Smooth muscle cell (in vitro differentiated cells): ENCODE measurements around the gene FAM184B. TPM values are rescaled to one million over a fixed set of nuclear protein-coding genes. Genes with fewer than 3 reads are reported as not detected.

Source experiments
- DNase-seq: peaks from one replicate; lab custom pipeline; 2025; ENCODE audit not compliant: unreplicated experiment; lab: John Stamatoyannopoulos, UW
- H2AFZ ChIP-seq: fragments of 200-600 bp; sonication (generic); 2 replicates; pipeline ENCODE4 v1.6.0; 2016; ENCODE audit warnings: antibody characterized with exemption, low read depth, mild to moderate bottlenecking
- H3F3A ChIP-seq: fragments of 200-600 bp; sonication (generic); 2 replicates; pipeline ENCODE4 v1.6.0; 2017; ENCODE audit warnings: antibody characterized with exemption, low read depth
- H3K27ac ChIP-seq: fragments of 200-600 bp; sonication (generic); 2 replicates; pipeline ENCODE4 v1.5.1; 2016; ENCODE audit warnings: low read depth, mild to moderate bottlenecking
- H3K27me3 ChIP-seq: fragments of 200-600 bp; sonication (generic); 2 replicates; pipeline ENCODE4 v1.6.1; 2016; ENCODE audit warnings: low read depth, mild to moderate bottlenecking
- H3K36me3 ChIP-seq: fragments of 200-600 bp; sonication (generic); 2 replicates; pipeline ENCODE4 v1.5.1; 2016; ENCODE audit warnings: low read depth
- H3K4me1 ChIP-seq: fragments of 200-600 bp; sonication (generic); 2 replicates; pipeline ENCODE4 v1.5.1; 2016; ENCODE audit warnings: low read depth
- H3K4me2 ChIP-seq: fragments of 200-600 bp; sonication (generic); 2 replicates; pipeline ENCODE4 v1.6.0; 2016; ENCODE audit warnings: mild to moderate bottlenecking
- H3K4me3 ChIP-seq: fragments of 200-600 bp; sonication (generic); 2 replicates; pipeline ENCODE4 v1.5.1; 2016; ENCODE audit warnings: mild to moderate bottlenecking
- H3K79me2 ChIP-seq: fragments of 200-600 bp; sonication (generic); 2 replicates; pipeline ENCODE4 v1.6.0; 2016; ENCODE audit warnings: low read depth, mild to moderate bottlenecking
- H3K9ac ChIP-seq: fragments of 200-600 bp; sonication (generic); 2 replicates; pipeline ENCODE4 v1.6.0; 2016; ENCODE audit warnings: low read depth
- H3K9me3 ChIP-seq: fragments of 200-600 bp; sonication (generic); replicated peaks from 2 replicates; pipeline ENCODE4 v1.5.1; 2016; ENCODE audit warnings: low read depth
- H4K20me1 ChIP-seq: fragments of 200-600 bp; sonication (generic); 2 replicates; pipeline ENCODE4 v1.6.0; 2016; ENCODE audit warnings: low read depth
- CTCF ChIP-seq: fragments of 200-600 bp; sonication (generic); IDR thresholded peaks from 2 replicates; pipeline ENCODE4 v1.5.1; 2017; ENCODE audit warnings: borderline replicate concordance, mild to moderate bottlenecking, antibody characterized with exemption; ENCODE audit not compliant: insufficient read depth, poor library complexity, severe bottlenecking
- WGBS: methylation state at CpG from one replicate; pipeline ENCODE4 v1.1.7; 2016; ENCODE audit warnings: low lambda C conversion rate; 5-methylcytosine and 5-hydroxymethylcytosine counted together
- polyA plus RNA-seq: library from polyadenylated mRNA; unstranded; fragments of >200 nt; fragmentation: Nextera tagmentation; extraction: Ambion mirVana; gene quantifications from 2 replicates; pipeline ENCODE4 v1.2.1, GENCODE V29; 2016
- total RNA-seq: library from RNA; depleted of rRNA; stranded (reverse); fragments of >200 nt; gene quantifications from 2 replicates; pipeline ENCODE4 v1.2.3, GENCODE V29; 2014

FAM184B gene
- total and polyA plus RNA-seq, 2 experiments from 2014 or later, result not detected

GRCh38 chr4:17623451-17624001, 157.9 kb downstream of the FAM184B start:
- peaks cover 62% of the 10 kb centered on the region for H4K20me1 ChIP-seq
- H3K4me1 ChIP-seq, result no peaks in the 10 kb centered on the region
- no peaks in the 10 kb centered on the region for H3K9me3 ChIP-seq
- H3K79me2 ChIP-seq, result peaks cover 30% of the 10 kb centered on the region
- H3F3A ChIP-seq, result no peaks in the 10 kb centered on the region
- H3K4me2 ChIP-seq, result no peak overlapping the region
- no peak overlapping the region for H2AFZ ChIP-seq
- TF ChIP-seq CTCF, result no peak
- H3K27ac ChIP-seq, result no peak overlapping the region
- H3K9ac ChIP-seq, result no peak overlapping the region
- 93% methylated on average over 7 of the region's 7 CpGs for WGBS
- H3K36me3 ChIP-seq, result peaks cover 42% of the 10 kb centered on the region
- no peak for DNase-seq
- no peak overlapping the region for H3K4me3 ChIP-seq
- H3K27me3 ChIP-seq, result no peaks in the 10 kb centered on the region

DNA sequence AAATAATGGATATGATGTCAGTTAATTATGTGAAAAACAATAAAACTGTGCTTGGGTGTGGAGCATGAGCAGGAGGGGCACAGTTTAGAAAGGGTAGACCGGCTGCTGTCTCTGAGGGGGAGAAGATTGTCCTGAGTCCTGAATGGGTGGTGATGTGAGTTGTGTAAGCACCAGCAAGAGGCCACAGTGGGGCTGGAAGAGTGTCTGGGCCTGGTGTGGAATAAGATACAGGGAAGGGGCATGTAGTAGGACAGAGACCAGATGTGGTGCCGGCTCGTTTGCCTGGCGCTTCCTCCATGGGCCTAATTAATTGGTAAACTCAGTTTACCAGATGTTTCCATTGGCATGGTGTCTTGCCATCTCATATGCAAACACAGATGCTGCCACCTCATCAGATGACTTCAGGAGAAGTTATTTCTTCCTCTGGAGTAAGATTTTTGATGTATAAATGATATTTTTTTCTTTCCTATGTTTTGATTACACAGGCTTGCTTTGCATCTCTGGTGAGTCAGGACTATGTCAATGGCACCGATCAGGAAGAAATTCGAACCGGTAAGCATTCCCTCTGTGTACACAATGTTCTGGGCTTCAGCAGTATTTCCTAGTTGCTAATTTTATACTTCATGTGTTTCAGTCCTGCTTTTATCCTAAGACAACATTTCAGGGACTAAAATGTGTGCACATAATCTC, 161.9 kb downstream of the FAM184B start:
- H3K4me1 ChIP-seq, result peaks cover 7% of the 10 kb centered on the region
- TF ChIP-seq CTCF, result no peak
- H3K36me3 ChIP-seq, result peaks cover 26% of the 10 kb centered on the region
- DNase-seq, result no peak
- H3K79me2 ChIP-seq, result peaks cover 68% of the 10 kb centered on the region
- H3K27ac ChIP-seq, result no peak overlapping the region
- no peaks in the 10 kb centered on the region for H3K9me3 ChIP-seq
- H3K27me3 ChIP-seq, result no peaks in the 10 kb centered on the region
- H3K9ac ChIP-seq, result no peak overlapping the region
- H3K4me2 ChIP-seq, result no peak overlapping the region
- no peak overlapping the region for H3K4me3 ChIP-seq
- no peaks in the 10 kb centered on the region for H3F3A ChIP-seq
- H4K20me1 ChIP-seq, result peaks cover 81% of the 10 kb centered on the region
- 82% methylated on average over 7 of the region's 7 CpGs for WGBS
- no peak overlapping the region for H2AFZ ChIP-seq

DNA sequence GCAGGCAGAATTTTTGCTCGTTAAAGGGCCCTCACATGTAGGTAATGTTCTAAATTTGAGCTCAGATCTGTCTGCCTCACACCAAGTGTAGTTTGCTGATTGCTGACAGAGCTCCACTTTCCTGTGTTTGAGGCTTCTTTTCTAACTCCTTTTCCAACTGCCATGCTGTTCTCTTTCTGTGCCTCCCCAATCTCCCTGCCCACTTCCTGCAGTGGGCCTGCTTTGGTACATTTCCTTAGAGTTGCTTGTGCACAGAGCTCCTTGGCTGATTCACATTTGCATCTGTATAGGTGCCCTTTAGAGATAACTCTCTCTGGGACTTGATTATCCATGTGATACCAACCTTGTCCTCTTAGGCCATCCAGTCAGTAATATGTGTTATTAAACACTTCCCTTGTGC, 162.5 kb downstream of the FAM184B start:
- Histone ChIP-seq H2AFZ (no peak overlapping the region), H3K27me3 (no peaks in the 10 kb centered on the region), H3K9ac (no peak overlapping the region), H4K20me1 (peaks cover 78% of the 10 kb centered on the region), H3K79me2 (peaks cover 69% of the 10 kb centered on the region), H3K36me3 (peaks cover 25% of the 10 kb centered on the region), H3K27ac (no peak overlapping the region), H3K4me3 (no peak overlapping the region), H3K4me1 (peaks cover 7% of the 10 kb centered on the region), H3K4me2 (no peak overlapping the region), H3F3A (no peaks in the 10 kb centered on the region), H3K9me3 (no peaks in the 10 kb centered on the region)
- WGBS, result 0% methylated on average over 1 of the region's 1 CpG
- DNase-seq, result no peak
- TF ChIP-seq CTCF, result no peak

- peaks cover 60% of the 10 kb centered on the region for H3K79me2 ChIP-seq
These were observed 165.1 kb downstream of the FAM184B start for GRCh38 chr4:17616283-17616682.

More at GRCh38 chr4:17616283-17616682, 165.1 kb downstream of the FAM184B start:
- H3K4me2 ChIP-seq, result peak overlapping the region; percentile 97
- H3K27me3 ChIP-seq, result no peaks in the 10 kb centered on the region
- no peak overlapping the region for H2AFZ ChIP-seq
- H3K36me3 ChIP-seq, result peaks cover 7% of the 10 kb centered on the region
- no peak for TF ChIP-seq CTCF
- H3K4me1 ChIP-seq, result peaks cover 7% of the 10 kb centered on the region
- peak overlapping the region; percentile 5 for H3K4me3 ChIP-seq
- H3F3A ChIP-seq, result no peaks in the 10 kb centered on the region
- H3K9me3 ChIP-seq, result no peaks in the 10 kb centered on the region
- 86% methylated on average over 5 of the region's 5 CpGs for WGBS
- H3K9ac ChIP-seq, result no peak overlapping the region
- H4K20me1 ChIP-seq, result peaks cover 62% of the 10 kb centered on the region
- no peak for DNase-seq
- no peak overlapping the region for H3K27ac ChIP-seq
